Mesendoderm (in vitro differentiated cells): ENCODE measurements around the gene PRKAB2.

ENCODE experiments used
- DNase-seq: peaks from one replicate; pipeline ENCODE4 v3.0.0; 2013
- H2AK5ac ChIP-seq: 2 replicates; pipeline ENCODE4 v1.6.1; 2013; ENCODE audit warnings: low read length, inconsistent platforms
- H2BK120ac ChIP-seq: 2 replicates; pipeline ENCODE4 v1.6.1; 2013; ENCODE audit warnings: low read depth, mild to moderate bottlenecking, low read length, moderate library complexity, mixed read lengths
- H2BK15ac ChIP-seq: replicated peaks from 2 replicates; pipeline ENCODE4 v1.6.1; 2013; ENCODE audit warnings: low read depth, mild to moderate bottlenecking, moderate library complexity
- H2BK5ac ChIP-seq: 2 replicates; pipeline ENCODE4 v1.6.1; 2013; ENCODE audit warnings: low read length, inconsistent platforms
- H3K18ac ChIP-seq: 2 replicates; pipeline ENCODE4 v1.6.1; 2013; ENCODE audit warnings: mild to moderate bottlenecking, low read length, mixed read lengths
- H3K23ac ChIP-seq: one replicate; pipeline ENCODE4 v1.6.1; 2013; ENCODE audit warnings: low read length
- H3K27ac ChIP-seq: 2 replicates; pipeline ENCODE4 v1.5.1; 2013; ENCODE audit warnings: low read depth, mild to moderate bottlenecking, inconsistent platforms, low read length, moderate library complexity
- H3K27me3 ChIP-seq: 2 replicates; pipeline ENCODE4 v1.6.1; 2013; ENCODE audit warnings: low read length, control low read depth, mild to moderate bottlenecking, inconsistent platforms; ENCODE audit not compliant: insufficient read depth, poor library complexity
- H3K36me3 ChIP-seq: 2 replicates; pipeline ENCODE4 v1.6.1; 2013; ENCODE audit warnings: low read length, inconsistent platforms; ENCODE audit not compliant: control insufficient read depth, insufficient read depth
- H3K4ac ChIP-seq: one replicate; pipeline ENCODE4 v1.6.1; 2013; ENCODE audit warnings: low read depth, mild to moderate bottlenecking, low read length, moderate library complexity
- H3K4me1 ChIP-seq: 2 replicates; pipeline ENCODE4 v1.6.1; 2013; ENCODE audit warnings: low read depth, low read length, inconsistent platforms; ENCODE audit not compliant: control insufficient read depth
- H3K4me2 ChIP-seq: 2 replicates; pipeline ENCODE4 v1.6.1; 2013; ENCODE audit warnings: low read length
- H3K4me3 ChIP-seq: 2 replicates; pipeline ENCODE4 v1.5.1; 2013; ENCODE audit warnings: mild to moderate bottlenecking, low read length
- H3K56ac ChIP-seq: one replicate; pipeline ENCODE4 v1.6.1; 2013; ENCODE audit warnings: low read length
- H3K79me1 ChIP-seq: 2 replicates; pipeline ENCODE4 v1.6.1; 2013; ENCODE audit warnings: low read length, inconsistent platforms
- H3K79me2 ChIP-seq: 2 replicates; pipeline ENCODE4 v1.6.1; 2013; ENCODE audit warnings: mild to moderate bottlenecking, low read length; ENCODE audit not compliant: control insufficient read depth, insufficient read depth
- H3K9ac ChIP-seq: 2 replicates; pipeline ENCODE4 v1.6.1; 2013; ENCODE audit warnings: low read length, inconsistent platforms
- H4K5ac ChIP-seq: one replicate; pipeline ENCODE4 v1.6.1; 2013; ENCODE audit warnings: low read length
- H4K8ac ChIP-seq: one replicate; pipeline ENCODE4 v1.6.1; 2013; ENCODE audit warnings: low read depth, mild to moderate bottlenecking, control low read depth, low read length, moderate library complexity
- WGBS: extraction: QIAGEN DNeasy Blood & Tissue Kit; methylation state at CpG from one replicate; pipeline ENCODE4 v1.1.7; 2013; ENCODE audit warnings: low lambda C conversion rate, missing lambda C conversion rate; ENCODE audit not compliant: insufficient coverage; ENCODE audit errors: extremely low coverage; 5-methylcytosine and 5-hydroxymethylcytosine counted together

Gene PRKAB2

GRCh38 chr1:147214842-147215539 is 42.7 kb upstream of the PRKAB2 start:
- H3K4ac ChIP-seq: no peak overlapping the region
- no peak overlapping the region for H3K27ac ChIP-seq
- no peak overlapping the region for H4K5ac ChIP-seq

GRCh38 chr1:147214325-147214724 is 42.1 kb upstream of the PRKAB2 start:
- no peak overlapping the region for H3K4ac ChIP-seq
- H3K23ac ChIP-seq: no peak overlapping the region
- no peak overlapping the region for H3K9ac ChIP-seq
- H3K4me1 ChIP-seq: no peaks in the 10 kb centered on the region
- H3K18ac ChIP-seq: no peak overlapping the region
- no peaks in the 10 kb centered on the region for H3K36me3 ChIP-seq
- no peak overlapping the region for H3K4me3 ChIP-seq
- H2BK5ac ChIP-seq: no peak overlapping the region
- H2BK120ac ChIP-seq: no peak overlapping the region
- no peak overlapping the region for H3K27ac ChIP-seq
- H3K4me2 ChIP-seq: no peak overlapping the region
- no peak overlapping the region for H2BK15ac ChIP-seq
- no peaks in the 10 kb centered on the region for H3K79me1 ChIP-seq
- no peak overlapping the region for H2AK5ac ChIP-seq
- H3K27me3 ChIP-seq: no peaks in the 10 kb centered on the region
- no peak overlapping the region for H3K56ac ChIP-seq
- H3K79me2 ChIP-seq: no peaks in the 10 kb centered on the region
- H4K8ac ChIP-seq: no peak overlapping the region
- DNase-seq: no peak
- WGBS: no CpG with 5 or more reads among the region's 7 CpGs
- no peak overlapping the region for H4K5ac ChIP-seq

More at GRCh38 chr1:147214842-147215539, 42.7 kb upstream of the PRKAB2 start:
- no peak overlapping the region for H3K9ac ChIP-seq
- no peak overlapping the region for H2BK120ac ChIP-seq
- H3K27me3 ChIP-seq: no peaks in the 10 kb centered on the region
- no peak overlapping the region for H3K18ac ChIP-seq
- H2BK15ac ChIP-seq: no peak overlapping the region
- H3K36me3 ChIP-seq: no peaks in the 10 kb centered on the region
- H4K8ac ChIP-seq: no peak overlapping the region
- H3K79me1 ChIP-seq: no peaks in the 10 kb centered on the region
- no peak overlapping the region for H2BK5ac ChIP-seq
- no peak overlapping the region for H3K56ac ChIP-seq
- H3K4me1 ChIP-seq: no peaks in the 10 kb centered on the region
- no peak overlapping the region for H3K4me2 ChIP-seq
- no peak overlapping the region for H2AK5ac ChIP-seq
- DNase-seq: no peak
- no peaks in the 10 kb centered on the region for H3K79me2 ChIP-seq
- no peak overlapping the region for H3K23ac ChIP-seq
- no peak overlapping the region for H3K4me3 ChIP-seq

GRCh38 chr1:147213271-147213670 is 41.0 kb upstream of the PRKAB2 start:
- H3K27me3 ChIP-seq: no peaks in the 10 kb centered on the region
- H3K18ac ChIP-seq: no peak overlapping the region
- no peak overlapping the region for H2BK5ac ChIP-seq
- peak; percentile 20 for DNase-seq
- H3K27ac ChIP-seq: no peak overlapping the region
- no peak overlapping the region for H3K56ac ChIP-seq
- H3K4me2 ChIP-seq: no peak overlapping the region
- no peak overlapping the region for H2BK120ac ChIP-seq
- H3K4ac ChIP-seq: no peak overlapping the region
- no peak overlapping the region for H2AK5ac ChIP-seq
- no peak overlapping the region for H4K5ac ChIP-seq
- no peaks in the 10 kb centered on the region for H3K4me1 ChIP-seq
- no peak overlapping the region for H2BK15ac ChIP-seq
- no peaks in the 10 kb centered on the region for H3K79me2 ChIP-seq
- no peaks in the 10 kb centered on the region for H3K36me3 ChIP-seq
- H3K4me3 ChIP-seq: no peak overlapping the region
- no peak overlapping the region for H3K23ac ChIP-seq
- no peak overlapping the region for H4K8ac ChIP-seq
- H3K9ac ChIP-seq: no peak overlapping the region
- no peaks in the 10 kb centered on the region for H3K79me1 ChIP-seq

- WGBS: no CpG with 5 or more reads among the region's 2 CpGs
Measured at GRCh38 chr1:147211577-147211976, 39.3 kb upstream of the PRKAB2 start.

GRCh38 chr1:147210987-147211386 is 38.7 kb upstream of the PRKAB2 start:
- Histone ChIP-seq H4K8ac (no peak overlapping the region), H3K4me3 (no peak overlapping the region), H3K9ac (no peak overlapping the region), H3K56ac (no peak overlapping the region), H2BK120ac (no peak overlapping the region), H2AK5ac (no peak overlapping the region), H2BK5ac (no peak overlapping the region), H3K27ac (no peak overlapping the region), H3K4ac (no peak overlapping the region), H3K18ac (no peak overlapping the region), H3K27me3 (no peaks in the 10 kb centered on the region), H3K23ac (no peak overlapping the region), H3K4me1 (no peaks in the 10 kb centered on the region), H3K79me2 (no peaks in the 10 kb centered on the region), H4K5ac (no peak overlapping the region), H3K79me1 (no peaks in the 10 kb centered on the region), H2BK15ac (no peak overlapping the region), H3K4me2 (no peak overlapping the region), H3K36me3 (no peaks in the 10 kb centered on the region)
- DNase-seq: no peak
- 100% methylated on average over 1 of the region's 2 CpGs for WGBS

More at GRCh38 chr1:147211577-147211976, 39.3 kb upstream of the PRKAB2 start:
- no peak for DNase-seq
- Histone ChIP-seq H3K4me3 (no peak overlapping the region), H3K27me3 (no peaks in the 10 kb centered on the region), H3K23ac (no peak overlapping the region), H2BK15ac (no peak overlapping the region), H3K4me1 (no peaks in the 10 kb centered on the region), H2BK5ac (no peak overlapping the region), H4K8ac (no peak overlapping the region), H3K9ac (no peak overlapping the region), H3K79me1 (no peaks in the 10 kb centered on the region), H4K5ac (no peak overlapping the region), H2AK5ac (no peak overlapping the region), H3K36me3 (no peaks in the 10 kb centered on the region), H3K79me2 (no peaks in the 10 kb centered on the region), H3K4ac (no peak overlapping the region), H3K56ac (no peak overlapping the region), H3K4me2 (no peak overlapping the region), H3K27ac (no peak overlapping the region), H2BK120ac (no peak overlapping the region), H3K18ac (no peak overlapping the region)
